H9 (cell line): Measurements from ENCODE around the gene ARMC5. TPM values are rescaled to one million over a fixed set of nuclear protein-coding genes. Genes with fewer than 3 reads are reported as not detected.

Experiments
- DNase-seq: peaks from one replicate; pipeline ENCODE4 v3.0.0-alpha.2; 2017
- H2AFZ ChIP-seq: one replicate; pipeline ENCODE4 v1.6.1; 2013; ENCODE audit warnings: mild to moderate bottlenecking, low read length, control low read depth, moderate library complexity
- H2AK5ac ChIP-seq: 2 replicates; pipeline ENCODE4 v1.6.1; 2013; ENCODE audit warnings: low read length, control low read depth, mixed read lengths; ENCODE audit not compliant: insufficient read length
- H2BK120ac ChIP-seq: one replicate; pipeline ENCODE4 v1.6.1; 2013; ENCODE audit warnings: low read depth, mild to moderate bottlenecking, low read length, control low read depth, inconsistent platforms; ENCODE audit not compliant: poor library complexity, severe bottlenecking
- H2BK12ac ChIP-seq: 2 replicates; pipeline ENCODE4 v1.6.1; 2013; ENCODE audit warnings: low read length, control low read depth, mixed read lengths, low read depth; ENCODE audit not compliant: insufficient read length
- H2BK15ac ChIP-seq: 2 replicates; pipeline ENCODE4 v1.6.1; 2013; ENCODE audit warnings: low read depth, low read length, control low read depth
- H2BK20ac ChIP-seq: one replicate; pipeline ENCODE4 v1.6.1; 2013; ENCODE audit warnings: low read depth, mild to moderate bottlenecking, low read length, control low read depth, inconsistent platforms; ENCODE audit not compliant: poor library complexity, severe bottlenecking
- H2BK5ac ChIP-seq: 2 replicates; pipeline ENCODE4 v1.6.1; 2013; ENCODE audit warnings: low read length, control low read depth, mixed read lengths; ENCODE audit not compliant: insufficient read length
- H3K14ac ChIP-seq: 2 replicates; pipeline ENCODE4 v1.6.1; 2013; ENCODE audit warnings: low read length, control low read depth; ENCODE audit not compliant: insufficient read depth
- H3K18ac ChIP-seq: 2 replicates; pipeline ENCODE4 v1.6.1; 2013; ENCODE audit warnings: low read depth, mild to moderate bottlenecking, mixed read lengths, low read length, control low read depth; ENCODE audit not compliant: insufficient read length
- H3K23ac ChIP-seq: 2 replicates; pipeline ENCODE4 v1.6.1; 2013; ENCODE audit warnings: low read length, control low read depth, mixed read lengths, low read depth; ENCODE audit not compliant: insufficient read length
- H3K23me2 ChIP-seq: 2 replicates; pipeline ENCODE4 v1.6.1; 2013; ENCODE audit warnings: low read depth, mild to moderate bottlenecking, mixed read lengths, low read length, control low read depth; ENCODE audit not compliant: insufficient read length, poor library complexity, severe bottlenecking
- H3K27ac ChIP-seq: 2 replicates; pipeline ENCODE4 v1.5.1; 2013; ENCODE audit warnings: low read length, control low read depth, mixed read lengths, low read depth; ENCODE audit not compliant: insufficient read length
- H3K27me3 ChIP-seq: 2 replicates; pipeline ENCODE4 v1.6.1; 2013; ENCODE audit warnings: low read length, control low read depth, inconsistent platforms; ENCODE audit not compliant: insufficient read depth
- H3K4ac ChIP-seq: 2 replicates; pipeline ENCODE4 v1.6.1; 2013; ENCODE audit warnings: low read depth, mild to moderate bottlenecking, control low read depth, inconsistent platforms, low read length, moderate library complexity
- H3K4me1 ChIP-seq: 2 replicates; pipeline ENCODE4 v1.6.1; 2013; ENCODE audit warnings: low read length, control low read depth, inconsistent platforms; ENCODE audit not compliant: insufficient read depth
- H3K4me2 ChIP-seq: 2 replicates; pipeline ENCODE4 v1.6.1; 2013; ENCODE audit warnings: low read length, control low read depth, mixed read lengths; ENCODE audit not compliant: insufficient read length, insufficient read depth
- H3K56ac ChIP-seq: 2 replicates; pipeline ENCODE4 v1.6.1; 2013; ENCODE audit warnings: low read depth, mild to moderate bottlenecking, mixed read lengths, low read length, control low read depth; ENCODE audit not compliant: insufficient read length
- H3K79me1 ChIP-seq: 2 replicates; pipeline ENCODE4 v1.6.1; 2013; ENCODE audit warnings: low read depth, mild to moderate bottlenecking, moderate library complexity, low read length, control low read depth, inconsistent platforms; ENCODE audit not compliant: insufficient read depth, poor library complexity, severe bottlenecking
- H3K79me2 ChIP-seq: 2 replicates; pipeline ENCODE4 v1.6.1; 2013; ENCODE audit warnings: low read length, control low read depth, inconsistent platforms; ENCODE audit not compliant: insufficient read depth
- H3K9ac ChIP-seq: 2 replicates; pipeline ENCODE4 v1.6.1; 2013; ENCODE audit warnings: low read length, control low read depth, mixed read lengths; ENCODE audit not compliant: insufficient read length; ENCODE audit errors: extremely low read depth
- H3K9me3 ChIP-seq: one replicate; pipeline ENCODE4 v1.6.1; 2013; ENCODE audit warnings: low read depth, low read length, inconsistent platforms; ENCODE audit not compliant: control insufficient read depth
- H3T11ph ChIP-seq: one replicate; pipeline ENCODE4 v1.6.1; 2013; ENCODE audit warnings: mild to moderate bottlenecking, low read length, control low read depth, inconsistent platforms
- H4K20me1 ChIP-seq: one replicate; pipeline ENCODE4 v1.6.1; 2013; ENCODE audit not compliant: control insufficient read depth, insufficient read length, insufficient read depth
- H4K5ac ChIP-seq: 2 replicates; pipeline ENCODE4 v1.6.1; 2013; ENCODE audit warnings: low read depth, mild to moderate bottlenecking, mixed read lengths, low read length, control low read depth; ENCODE audit not compliant: insufficient read length
- H4K8ac ChIP-seq: replicated peaks from 2 replicates; pipeline ENCODE4 v1.6.1; 2013; ENCODE audit warnings: low read length, control low read depth, mixed read lengths, low read depth; ENCODE audit not compliant: insufficient read length
- H4K91ac ChIP-seq: 2 replicates; pipeline ENCODE4 v1.6.1; 2013; ENCODE audit warnings: low read depth, mild to moderate bottlenecking, moderate library complexity, mixed read lengths, low read length, control low read depth; ENCODE audit not compliant: insufficient read length
- H3K27ac Mint-ChIP-seq, 3 experiments: 2 replicates in 2 of 3; 3 replicates in 1 of 3; pipeline ENCODE4 v1.8.0; 2020 to 2021; ENCODE audit warnings: mixed read lengths in 3 of 3, mild to moderate bottlenecking in 1 of 3, moderate library complexity in 1 of 3
- H3K27me3 Mint-ChIP-seq: 2 replicates; pipeline ENCODE4 v1.8.0; 2021; ENCODE audit warnings: low read depth, mild to moderate bottlenecking, moderate library complexity, mixed read lengths
- H3K36me3 Mint-ChIP-seq, 3 experiments: 2 replicates in 2 of 3; 3 replicates in 1 of 3; pipeline ENCODE4 v1.8.0; 2020 to 2021; ENCODE audit warnings: low read depth in 3 of 3, mixed read lengths in 3 of 3; ENCODE audit not compliant: insufficient read depth in 1 of 3
- H3K4me1 Mint-ChIP-seq, 2 experiments: 2 replicates each; pipeline ENCODE4 v1.8.0; 2020; ENCODE audit warnings: mixed read lengths in 2 of 2
- H3K4me3 Mint-ChIP-seq, 2 experiments: 2 replicates in 1 of 2; 3 replicates in 1 of 2; pipeline ENCODE4 v1.8.0; 2020 to 2021; ENCODE audit warnings: mild to moderate bottlenecking in 2 of 2, mixed read lengths in 2 of 2, moderate library complexity in 1 of 2
- H3K9me3 Mint-ChIP-seq, 2 experiments: 2 replicates in 1 of 2; 3 replicates in 1 of 2; pipeline ENCODE4 v1.8.0; 2020; ENCODE audit warnings: mild to moderate bottlenecking in 2 of 2, mixed read lengths in 2 of 2, moderate library complexity in 1 of 2
- WGBS: extraction: QIAGEN DNeasy Blood & Tissue Kit; methylation state at CpG from one replicate; pipeline ENCODE4 v1.1.7; 2013; ENCODE audit warnings: missing lambda C conversion rate, low lambda C conversion rate, mixed read lengths; ENCODE audit not compliant: insufficient read length; ENCODE audit errors: extremely low coverage; 5-methylcytosine and 5-hydroxymethylcytosine counted together
- total RNA-seq: library from RNA; stranded (reverse); gene quantifications from 2 replicates; pipeline ENCODE4 v1.2.1, GENCODE V29; 2021
- TF ChIP-seq, protein P1 (sequence below): fragments of 200-600 bp; sonication (generic); conservative IDR thresholded peaks from 3 replicates; pipeline ENCODE4 v1.8.0; 2021; ENCODE audit warnings: antibody characterized with exemption, mild to moderate bottlenecking

The ARMC5 gene
- total RNA-seq, 1 experiment from 2014 or later, result 18.7 TPM

DNA sequence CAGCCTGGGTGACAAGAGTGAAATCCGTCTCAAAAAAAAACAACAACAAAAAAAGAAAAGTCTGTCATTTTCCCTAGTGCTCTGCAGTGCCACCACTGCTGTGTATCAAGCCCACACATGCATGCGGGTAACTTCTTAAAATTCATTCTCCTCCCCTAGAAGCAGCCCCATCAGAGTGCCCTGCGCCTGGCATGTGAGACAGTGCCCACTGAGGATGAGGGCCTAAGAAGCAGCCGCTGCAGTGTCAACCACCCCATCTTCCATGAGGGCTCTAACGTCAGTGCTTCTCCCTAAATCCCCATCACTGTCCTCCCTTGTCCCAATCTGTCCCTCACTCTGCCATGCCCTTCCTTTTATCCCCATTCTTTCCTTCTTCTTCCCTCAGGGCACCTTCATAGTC, 41.4 kb upstream of the ARMC5 start:
- no peaks in the 10 kb centered on the region for H3K23me2 ChIP-seq
- no peaks in the 10 kb centered on the region for H3K4me1 ChIP-seq
- Mint-ChIP-seq H3K27me3 (peaks cover 28% of the 10 kb centered on the region), H3K9me3 (peaks cover 0 to 4% of the 10 kb centered on the region in 2 experiments; a peak in 2 of 5 replicates), H3K4me1 (peaks cover 6% of the 10 kb centered on the region in 2 experiments; a peak in 3 of 4 replicates), H3K27ac (no peak overlapping the region), H3K4me3 (no peak overlapping the region), H3K36me3 (no peaks in the 10 kb centered on the region)
- H3K4ac ChIP-seq, result no peak overlapping the region
- H2AK5ac ChIP-seq, result no peak overlapping the region
- no peak overlapping the region for H2BK5ac ChIP-seq
- no peak overlapping the region for H2BK12ac ChIP-seq
- H4K20me1 ChIP-seq, result no peaks in the 10 kb centered on the region
- H3K79me1 ChIP-seq, result no peaks in the 10 kb centered on the region
- H3K4me2 ChIP-seq, result no peak overlapping the region
- H3K14ac ChIP-seq, result no peak overlapping the region
- H3K9ac ChIP-seq, result no peak overlapping the region
- H3K23ac ChIP-seq, result no peak overlapping the region
- no peak overlapping the region for H2AFZ ChIP-seq
- TF ChIP-seq, protein P1, sequence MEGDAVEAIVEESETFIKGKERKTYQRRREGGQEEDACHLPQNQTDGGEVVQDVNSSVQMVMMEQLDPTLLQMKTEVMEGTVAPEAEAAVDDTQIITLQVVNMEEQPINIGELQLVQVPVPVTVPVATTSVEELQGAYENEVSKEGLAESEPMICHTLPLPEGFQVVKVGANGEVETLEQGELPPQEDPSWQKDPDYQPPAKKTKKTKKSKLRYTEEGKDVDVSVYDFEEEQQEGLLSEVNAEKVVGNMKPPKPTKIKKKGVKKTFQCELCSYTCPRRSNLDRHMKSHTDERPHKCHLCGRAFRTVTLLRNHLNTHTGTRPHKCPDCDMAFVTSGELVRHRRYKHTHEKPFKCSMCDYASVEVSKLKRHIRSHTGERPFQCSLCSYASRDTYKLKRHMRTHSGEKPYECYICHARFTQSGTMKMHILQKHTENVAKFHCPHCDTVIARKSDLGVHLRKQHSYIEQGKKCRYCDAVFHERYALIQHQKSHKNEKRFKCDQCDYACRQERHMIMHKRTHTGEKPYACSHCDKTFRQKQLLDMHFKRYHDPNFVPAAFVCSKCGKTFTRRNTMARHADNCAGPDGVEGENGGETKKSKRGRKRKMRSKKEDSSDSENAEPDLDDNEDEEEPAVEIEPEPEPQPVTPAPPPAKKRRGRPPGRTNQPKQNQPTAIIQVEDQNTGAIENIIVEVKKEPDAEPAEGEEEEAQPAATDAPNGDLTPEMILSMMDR, result no peak
- no peaks in the 10 kb centered on the region for H3K79me2 ChIP-seq
- no peak overlapping the region for H3T11ph ChIP-seq
- no peak overlapping the region for H3K18ac ChIP-seq
- H2BK120ac ChIP-seq, result no peak overlapping the region
- no peak overlapping the region for H4K91ac ChIP-seq
- no peaks in the 10 kb centered on the region for H3K27me3 ChIP-seq
- WGBS, result no CpG with 5 or more reads among the region's 5 CpGs
- H4K5ac ChIP-seq, result no peak overlapping the region
- DNase-seq, result no peak
- no peak overlapping the region for H3K27ac ChIP-seq
- no peaks in the 10 kb centered on the region for H3K9me3 ChIP-seq
- no peak overlapping the region for H4K8ac ChIP-seq
- no peak overlapping the region for H2BK20ac ChIP-seq
- no peak overlapping the region for H3K56ac ChIP-seq
- H2BK15ac ChIP-seq, result no peak overlapping the region
